HUES6 (cell line): ENCODE data around the gene SCO1.

Experiments
- H3K27ac ChIP-seq: 2 replicates; pipeline ENCODE4 v1.7.0; 2013; ENCODE audit warnings: low read depth, mild to moderate bottlenecking, low read length, inconsistent platforms
- H3K27me3 ChIP-seq: 2 replicates; pipeline ENCODE4 v1.6.1; 2013; ENCODE audit warnings: low read length; ENCODE audit not compliant: control insufficient read depth, insufficient read depth
- H3K36me3 ChIP-seq: 2 replicates; pipeline ENCODE4 v1.6.1; 2013; ENCODE audit warnings: low read length; ENCODE audit not compliant: control insufficient read depth, insufficient read depth
- H3K4me1 ChIP-seq: 2 replicates; pipeline ENCODE4 v1.6.1; 2013; ENCODE audit warnings: low read length; ENCODE audit not compliant: control insufficient read depth, insufficient read depth
- H3K4me3 ChIP-seq: 2 replicates; pipeline ENCODE4 v1.5.1; 2013; ENCODE audit warnings: low read depth, low read length
- H3K9ac ChIP-seq: one replicate; pipeline ENCODE4 v1.6.1; 2013; ENCODE audit warnings: mild to moderate bottlenecking, low read length
- H3K9me3 ChIP-seq: 2 replicates; pipeline ENCODE4 v1.6.1; 2013; ENCODE audit warnings: low read depth, low read length; ENCODE audit not compliant: control insufficient read depth, insufficient read depth

The SCO1 gene

DNA sequence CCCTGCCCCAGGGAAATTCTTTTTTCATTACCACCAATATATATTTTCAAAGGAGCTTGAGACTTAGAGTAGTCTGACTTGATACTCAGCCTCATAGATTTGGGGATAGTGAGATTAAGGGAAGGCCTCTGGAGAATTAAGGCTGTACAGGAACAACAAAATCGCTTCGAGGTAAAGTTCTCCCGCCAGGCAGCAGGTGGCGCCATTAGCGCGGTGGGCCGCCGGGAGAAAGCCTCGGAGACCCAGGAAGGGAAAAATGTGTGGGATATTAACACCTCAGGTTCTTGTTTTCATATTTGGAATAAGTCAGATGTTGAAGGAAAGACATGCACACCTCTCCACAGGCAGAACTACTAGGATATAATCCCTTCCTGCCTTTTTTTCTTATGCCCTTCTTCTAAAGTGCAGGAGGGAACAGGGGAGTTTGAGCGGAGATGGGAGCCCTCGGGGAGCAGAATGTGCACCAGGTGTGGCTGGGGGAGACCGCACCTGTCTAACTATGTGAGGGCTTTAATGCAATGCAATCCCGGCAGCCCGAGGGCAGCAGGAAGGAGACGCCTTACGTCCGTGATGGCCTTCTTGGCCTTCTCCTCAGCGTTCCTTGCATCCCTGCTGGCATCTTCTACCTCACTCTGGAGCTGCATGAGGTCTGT is 66.2 kb downstream of the SCO1 start:
- Histone ChIP-seq H3K9me3 (no peaks in the 10 kb centered on the region), H3K4me1 (no peaks in the 10 kb centered on the region), H3K9ac (no peak overlapping the region), H3K27me3 (no peaks in the 10 kb centered on the region), H3K4me3 (no peak overlapping the region), H3K36me3 (peaks cover 3% of the 10 kb centered on the region; the same call in 1 of the 2 replicates), H3K27ac (no peak overlapping the region)

DNA sequence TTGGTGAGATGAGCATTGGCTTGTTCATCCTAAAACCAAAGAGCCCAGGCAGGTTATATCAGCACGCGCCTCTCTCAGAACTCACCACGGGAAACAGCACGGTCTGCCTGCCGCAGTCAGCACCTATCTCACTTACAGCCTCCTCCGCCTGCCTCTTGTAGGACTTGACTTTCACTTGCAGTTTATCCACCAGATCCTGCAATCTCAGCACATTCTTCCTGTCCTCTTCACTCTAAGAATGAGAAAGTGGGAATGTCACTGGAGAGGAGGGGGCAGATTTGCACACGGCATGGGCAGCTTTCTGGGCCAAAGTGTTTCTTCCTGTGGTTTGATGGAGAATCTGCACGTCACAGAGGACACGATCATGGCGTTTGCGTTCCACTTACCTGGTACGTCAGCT is 67.6 kb downstream of the SCO1 start:
- Histone ChIP-seq H3K27me3 (no peaks in the 10 kb centered on the region), H3K9ac (no peak overlapping the region), H3K36me3 (peaks cover 3% of the 10 kb centered on the region; the same call in 1 of the 2 replicates), H3K4me1 (no peaks in the 10 kb centered on the region), H3K27ac (no peak overlapping the region), H3K4me3 (no peak overlapping the region), H3K9me3 (no peaks in the 10 kb centered on the region)

DNA sequence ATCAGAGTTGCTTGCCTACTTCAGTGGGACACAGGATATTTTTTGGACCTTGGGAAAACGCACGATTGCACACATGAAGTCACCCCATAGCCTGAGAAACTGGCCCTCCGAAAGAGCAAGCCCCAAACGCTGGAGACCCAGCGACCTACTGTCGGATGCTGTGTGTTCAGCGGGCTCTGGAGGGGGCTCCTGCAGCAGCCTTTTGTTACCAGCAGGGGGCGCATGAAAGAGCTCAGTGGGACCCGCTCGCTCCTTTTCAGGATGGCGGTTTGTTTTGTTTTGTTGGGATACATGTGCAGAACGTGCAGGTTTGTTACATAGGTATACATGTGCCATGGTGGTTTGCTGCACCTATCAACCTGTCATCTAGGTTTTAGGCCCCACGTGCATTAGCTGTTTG is 68.6 kb downstream of the SCO1 start:
- Histone ChIP-seq H3K27me3 (no peaks in the 10 kb centered on the region), H3K4me1 (no peaks in the 10 kb centered on the region), H3K9ac (no peak overlapping the region), H3K4me3 (no peak overlapping the region), H3K9me3 (no peaks in the 10 kb centered on the region), H3K36me3 (peaks cover 3% of the 10 kb centered on the region; the same call in 1 of the 2 replicates), H3K27ac (no peak overlapping the region)

DNA sequence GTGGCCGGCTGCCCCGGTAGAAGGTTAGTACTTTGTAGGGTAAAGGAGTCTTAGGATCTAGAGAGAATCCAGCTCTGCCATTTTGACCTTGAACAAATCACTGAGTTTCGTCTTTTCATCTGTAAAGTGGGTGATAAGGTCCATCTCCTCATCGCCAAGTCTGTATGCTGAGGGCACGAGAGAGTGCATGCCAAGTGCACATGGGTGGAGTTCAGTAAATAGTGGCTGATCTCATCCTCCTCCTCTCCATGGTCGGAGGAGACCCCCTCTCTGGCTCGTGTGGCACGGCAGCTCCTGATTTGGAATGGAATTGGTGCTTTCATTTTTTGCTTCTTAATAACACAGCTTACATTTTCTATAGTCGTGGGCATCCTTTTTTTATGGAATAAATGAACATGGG is 70.9 kb downstream of the SCO1 start:
- H3K4me3 ChIP-seq, result no peak overlapping the region
- no peaks in the 10 kb centered on the region for H3K9me3 ChIP-seq
- no peaks in the 10 kb centered on the region for H3K27me3 ChIP-seq
- no peak overlapping the region for H3K27ac ChIP-seq
- no peaks in the 10 kb centered on the region for H3K4me1 ChIP-seq
- no peak overlapping the region for H3K9ac ChIP-seq
- peaks cover 3% of the 10 kb centered on the region; the same call in 1 of the 2 replicates for H3K36me3 ChIP-seq

DNA sequence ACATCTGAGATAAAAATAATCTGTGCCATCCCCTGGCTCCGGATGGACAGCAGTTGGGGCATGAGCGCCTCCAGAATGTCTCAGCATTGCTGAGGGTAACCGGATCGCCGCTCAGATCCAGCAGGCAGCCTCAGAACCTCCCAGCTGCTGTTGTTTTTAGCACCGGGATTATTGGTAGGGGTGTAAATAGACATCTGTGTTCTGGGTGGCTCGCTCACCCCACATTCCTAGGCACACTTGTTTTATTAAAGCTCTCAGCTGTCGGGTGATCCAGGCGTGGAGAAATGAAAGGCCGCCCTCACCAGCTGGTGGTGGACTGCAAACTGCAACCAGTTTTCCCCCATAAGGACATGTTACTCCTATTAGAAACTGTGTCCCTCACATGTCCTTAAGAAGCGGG is 72.4 kb downstream of the SCO1 start:
- Histone ChIP-seq H3K9me3 (no peaks in the 10 kb centered on the region), H3K36me3 (peaks cover 2% of the 10 kb centered on the region; the same call in 1 of the 2 replicates), H3K27me3 (no peaks in the 10 kb centered on the region), H3K9ac (no peak overlapping the region), H3K27ac (no peak overlapping the region), H3K4me1 (no peaks in the 10 kb centered on the region), H3K4me3 (no peak overlapping the region)

DNA sequence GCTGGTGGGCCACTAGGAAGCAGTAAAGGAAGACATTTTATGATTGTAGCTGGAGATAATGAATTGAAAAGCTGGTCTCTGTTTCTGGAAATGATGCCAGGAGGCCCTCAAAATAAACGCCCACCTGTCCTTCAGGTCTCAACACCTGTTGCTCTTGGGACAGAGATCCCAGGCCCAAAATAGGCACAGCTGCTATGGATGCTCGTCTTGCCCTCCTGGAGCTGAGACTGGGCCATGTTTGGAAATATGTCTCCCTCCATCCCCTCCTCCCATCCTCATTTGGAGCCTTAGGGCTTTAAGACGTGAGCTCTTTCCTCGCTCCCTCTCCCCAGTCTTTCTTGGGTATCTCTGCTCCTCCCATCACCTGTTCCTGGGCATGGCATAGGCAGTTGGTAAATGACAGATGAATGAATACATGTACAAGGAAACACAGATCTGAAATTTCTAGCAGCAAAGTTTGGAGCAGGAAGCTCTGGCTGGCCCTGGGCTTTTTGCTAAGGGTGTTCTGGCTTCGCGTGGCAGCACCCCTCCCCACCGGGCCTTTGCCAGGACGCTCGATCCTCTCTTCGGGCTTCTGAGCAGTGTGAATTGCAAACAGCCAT is 73.5 kb downstream of the SCO1 start:
- Histone ChIP-seq H3K4me3 (no peak overlapping the region), H3K36me3 (no peaks in the 10 kb centered on the region), H3K4me1 (no peaks in the 10 kb centered on the region), H3K27me3 (no peaks in the 10 kb centered on the region), H3K27ac (no peak overlapping the region), H3K9ac (no peak overlapping the region), H3K9me3 (no peaks in the 10 kb centered on the region)

DNA sequence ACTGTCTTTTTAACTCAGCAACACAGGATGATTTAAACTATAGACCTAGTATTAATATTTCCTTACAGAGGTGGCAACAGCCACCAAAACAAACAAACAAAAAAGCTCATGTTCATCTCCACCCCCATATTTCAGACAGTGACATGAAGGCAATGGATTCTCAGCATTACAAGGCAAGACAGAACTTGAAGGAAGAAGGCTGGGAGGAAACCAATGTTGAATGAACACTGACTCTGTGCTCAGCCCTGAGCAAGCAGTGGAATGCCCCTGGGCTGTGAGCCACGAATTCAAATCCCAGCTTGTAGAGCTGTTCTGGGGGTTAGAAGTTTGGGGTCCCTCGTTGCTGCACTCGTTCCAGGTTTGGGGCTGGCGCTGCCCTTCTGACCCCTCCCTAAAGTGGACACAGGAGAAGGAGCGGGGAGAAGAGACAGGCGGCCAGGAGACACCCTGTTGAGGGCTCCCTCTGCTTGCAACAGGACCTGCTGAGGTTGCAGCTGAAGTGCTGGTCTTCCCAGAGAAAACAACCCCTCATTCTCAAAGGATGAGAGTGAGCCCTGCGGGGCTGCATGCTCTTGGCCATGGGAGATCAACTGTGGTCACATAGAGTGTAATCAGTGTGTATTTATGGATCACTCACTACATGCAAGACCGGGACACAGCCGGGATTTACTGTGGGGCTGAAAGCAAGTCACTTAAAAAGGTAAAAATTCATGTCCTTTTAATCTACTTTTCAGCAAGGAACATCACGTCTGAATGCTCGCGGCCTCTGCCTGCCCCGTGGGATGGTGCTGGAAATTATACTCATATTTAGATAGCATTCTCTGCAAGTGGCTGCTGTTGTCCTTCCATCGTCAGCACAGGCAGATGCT is 74.5 kb downstream of the SCO1 start:
- Histone ChIP-seq H3K4me1 (peaks cover 3% of the 10 kb centered on the region; the same call in 1 of the 2 replicates), H3K9me3 (no peaks in the 10 kb centered on the region), H3K9ac (no peak overlapping the region), H3K27ac (no peak overlapping the region), H3K36me3 (no peaks in the 10 kb centered on the region), H3K4me3 (no peak overlapping the region), H3K27me3 (no peaks in the 10 kb centered on the region)
